Activated CD4-positive, CD25-positive, alpha-beta regulatory T cell treated with anti-CD3 and anti-CD28 coated beads, Interleukin-2, amount 50 U/mL, for 24 hours (primary cell): ENCODE results near the gene RMRP.
"Not testable (repeated sequence)": the region's sequence is repeated elsewhere in the genome, so short reads cannot be mapped to it uniquely, and the experiment has no call there.

Experiments
- ATAC-seq, 2 donors: fragments of 150-1000 bp; cut with Tn5 transposase; one replicate each; pipeline ENCODE4 v1.10.0; 2021; ENCODE audit warnings: mild to moderate bottlenecking in 1 of 2, moderate library complexity in 1 of 2

The RMRP gene

GRCh38 chr9:35640431-35640830 is 17.4 kb downstream of the RMRP start:
- ATAC-seq, result not testable (repeated sequence)

DNA sequence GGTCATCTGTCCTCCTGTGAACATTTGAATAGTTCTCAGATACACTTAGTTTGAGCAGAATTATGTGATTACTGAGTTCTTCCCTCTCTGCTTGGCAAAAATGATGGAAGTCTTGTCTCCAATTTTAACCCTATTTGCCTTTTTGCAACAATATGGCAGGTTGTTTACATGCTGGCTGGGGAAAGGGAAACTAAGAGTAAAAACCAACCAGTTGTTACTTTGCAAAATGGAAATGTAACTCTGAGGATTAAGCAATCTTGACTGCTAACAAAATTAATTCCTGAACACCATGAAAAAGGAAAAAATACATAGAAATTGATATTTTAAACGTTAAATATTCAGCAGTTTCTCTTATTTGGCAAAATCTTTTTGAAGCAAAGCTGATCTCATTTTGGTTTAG is 18.2 kb downstream of the RMRP start:
- ATAC-seq, result no peak

- ATAC-seq, result peak; percentile 58 to 70
Observed at GRCh38 chr9:35639225-35639624, 18.6 kb downstream of the RMRP start.

- not testable (repeated sequence) for ATAC-seq
Observed at GRCh38 chr9:35638751-35639150, 19.1 kb downstream of the RMRP start.

GRCh38 chr9:35637427-35637955 is 20.3 kb downstream of the RMRP start:
- ATAC-seq, result not testable (repeated sequence)

- not testable (repeated sequence) for ATAC-seq
Observed at GRCh38 chr9:35636877-35637246, 21.0 kb downstream of the RMRP start.

- no peak for ATAC-seq
Observed at GRCh38 chr9:35636135-35636876, 21.5 kb downstream of the RMRP start.

GRCh38 chr9:35635730-35636129 is 22.1 kb downstream of the RMRP start:
- no peak for ATAC-seq

DNA sequence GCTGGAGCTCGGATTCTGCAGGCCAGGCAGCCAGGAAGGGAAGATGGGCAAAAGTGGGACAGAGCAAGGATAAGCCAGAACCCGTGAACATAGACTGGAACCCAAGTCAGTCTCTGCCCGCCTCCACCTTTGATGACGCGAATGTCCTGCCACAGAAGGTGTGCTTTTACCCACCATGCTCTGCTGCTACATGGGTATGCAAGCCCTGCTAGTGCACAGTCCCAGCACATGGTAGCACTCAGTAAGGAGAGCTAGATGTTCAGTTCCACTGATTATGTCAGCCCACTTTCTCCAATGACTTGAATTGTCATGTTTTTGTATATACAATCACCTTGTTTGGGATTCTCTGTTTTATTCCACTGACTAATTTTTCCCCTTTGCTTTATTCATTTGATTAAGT is 28.2 kb downstream of the RMRP start:
- ATAC-seq, result no peak

DNA sequence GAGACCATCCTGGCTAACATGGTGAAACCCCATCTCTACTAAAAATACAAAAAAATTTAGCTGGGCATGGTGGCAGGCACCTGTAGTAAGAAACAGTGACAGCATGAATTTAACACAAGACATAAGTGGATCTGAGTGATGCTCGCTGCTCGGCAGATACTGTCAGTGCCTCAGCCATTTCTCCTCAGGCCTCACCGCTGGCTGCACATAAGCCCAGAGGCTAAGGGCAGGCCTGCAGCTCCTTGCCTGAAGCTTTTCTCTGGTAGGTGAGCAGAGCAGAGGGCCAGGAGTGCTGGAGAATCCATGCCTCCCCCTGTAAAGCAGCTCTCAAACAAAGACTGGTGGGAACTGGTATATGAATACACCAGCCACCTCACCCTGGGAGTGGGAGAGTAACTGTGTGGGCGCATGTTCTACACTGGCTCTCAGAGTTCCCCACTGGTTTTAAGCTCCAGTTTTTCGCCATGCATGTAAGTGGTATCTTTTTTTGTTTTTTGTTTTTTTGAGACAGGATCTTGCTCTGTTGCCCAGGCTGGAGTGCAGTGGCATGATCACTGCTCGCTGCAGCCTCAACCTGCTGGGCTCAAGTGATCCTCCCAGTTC is 29.3 kb downstream of the RMRP start:
- no peak for ATAC-seq

DNA sequence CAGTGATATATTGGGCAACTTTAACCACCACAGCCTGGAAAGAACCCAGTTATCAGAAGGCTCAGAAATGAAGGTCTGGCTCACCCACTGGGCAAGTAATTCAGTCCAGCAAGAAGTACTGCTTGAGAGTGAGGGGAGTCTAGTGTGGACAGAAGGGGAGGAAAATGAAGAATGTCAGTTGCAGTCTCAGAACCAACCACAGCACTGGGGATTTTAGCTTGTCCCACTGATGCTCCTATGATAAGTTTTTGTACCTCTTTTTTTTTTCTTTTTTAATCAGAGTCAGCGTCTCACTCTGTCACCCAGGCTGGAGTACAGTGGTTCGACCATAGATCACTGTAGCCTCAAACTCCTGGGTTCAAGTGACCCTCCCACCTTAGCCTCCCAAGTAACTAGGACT is 30.2 kb downstream of the RMRP start:
- ATAC-seq, result no peak

GRCh38 chr9:35619800-35620158 is 38.0 kb downstream of the RMRP start:
- peak; percentile 69 to 73 for ATAC-seq

DNA sequence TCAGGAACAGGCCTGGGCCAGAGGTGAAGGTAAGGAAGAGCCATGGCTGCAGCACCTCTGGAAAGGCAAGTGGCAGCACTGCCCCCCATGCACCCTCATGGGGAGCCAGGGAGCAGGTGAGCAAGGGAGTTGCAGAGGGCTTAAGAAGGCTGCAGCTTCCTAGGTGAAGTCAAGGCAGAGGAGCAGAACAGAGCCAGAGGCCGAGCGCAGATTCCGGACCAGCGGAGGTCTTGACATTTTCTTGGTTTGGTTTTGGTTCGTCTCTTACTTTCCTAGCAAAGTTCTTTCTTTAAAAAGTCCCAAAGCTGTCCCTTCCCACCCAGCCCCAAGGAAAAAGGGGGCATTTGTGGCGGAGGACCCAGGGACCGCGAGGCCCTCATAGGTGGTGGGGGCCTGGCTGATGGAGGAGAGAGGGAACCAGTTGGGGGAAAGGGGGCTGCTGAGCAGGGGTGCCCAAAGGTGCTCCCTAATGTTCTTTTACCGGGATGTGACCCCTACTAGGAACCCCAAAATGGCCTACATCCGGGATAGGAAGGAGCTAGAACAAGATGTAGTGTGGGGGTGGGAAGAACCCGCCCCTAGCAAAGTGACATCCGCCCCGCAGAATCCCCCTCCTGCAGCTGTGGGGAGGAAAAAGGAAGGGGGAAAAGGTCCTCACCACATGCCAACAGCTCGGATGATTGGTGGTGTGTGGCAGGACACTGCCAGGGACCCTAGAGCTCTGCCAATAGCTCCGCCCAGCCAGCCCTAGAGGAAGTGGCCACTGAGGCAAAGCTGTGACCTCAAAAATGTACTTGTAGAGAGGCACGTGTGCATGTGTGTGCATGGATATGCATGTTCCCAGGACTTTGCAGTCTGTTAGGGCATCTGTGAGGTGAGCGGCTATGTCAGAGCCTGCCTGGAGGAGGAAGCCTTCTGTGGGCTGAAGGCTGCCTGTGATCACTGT is 38.7 kb downstream of the RMRP start:
- ATAC-seq, result peak; percentile 58 to 61

- ATAC-seq, result no peak
Observed at GRCh38 chr9:35618325-35618727, 39.5 kb downstream of the RMRP start, which contains the start of gene CD72. Gene CD72, minus strand, starts transcription at chr9:35618413. Its CDS starts 110 bp downstream, at chr9:35618303.

DNA sequence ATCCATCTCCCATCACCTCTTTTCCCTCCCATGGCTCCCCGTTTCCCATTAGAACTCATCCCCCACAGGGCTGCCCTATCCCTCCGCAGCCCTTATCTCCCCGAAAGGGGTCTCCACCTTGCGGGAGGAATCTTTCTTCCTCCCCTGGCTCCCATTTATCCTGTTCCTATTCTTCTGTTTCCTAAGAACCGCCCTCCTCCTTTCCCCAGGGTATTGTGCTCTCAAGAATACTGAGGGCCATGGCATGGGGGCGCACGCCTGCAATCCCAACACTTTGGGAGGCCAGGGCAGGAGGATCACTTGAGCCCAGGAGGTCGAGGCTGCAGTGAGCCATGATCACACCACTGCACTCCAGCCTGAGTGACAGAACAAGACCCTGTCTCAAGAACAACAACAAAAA is 40.3 kb downstream of the RMRP start:
- no peak for ATAC-seq

DNA sequence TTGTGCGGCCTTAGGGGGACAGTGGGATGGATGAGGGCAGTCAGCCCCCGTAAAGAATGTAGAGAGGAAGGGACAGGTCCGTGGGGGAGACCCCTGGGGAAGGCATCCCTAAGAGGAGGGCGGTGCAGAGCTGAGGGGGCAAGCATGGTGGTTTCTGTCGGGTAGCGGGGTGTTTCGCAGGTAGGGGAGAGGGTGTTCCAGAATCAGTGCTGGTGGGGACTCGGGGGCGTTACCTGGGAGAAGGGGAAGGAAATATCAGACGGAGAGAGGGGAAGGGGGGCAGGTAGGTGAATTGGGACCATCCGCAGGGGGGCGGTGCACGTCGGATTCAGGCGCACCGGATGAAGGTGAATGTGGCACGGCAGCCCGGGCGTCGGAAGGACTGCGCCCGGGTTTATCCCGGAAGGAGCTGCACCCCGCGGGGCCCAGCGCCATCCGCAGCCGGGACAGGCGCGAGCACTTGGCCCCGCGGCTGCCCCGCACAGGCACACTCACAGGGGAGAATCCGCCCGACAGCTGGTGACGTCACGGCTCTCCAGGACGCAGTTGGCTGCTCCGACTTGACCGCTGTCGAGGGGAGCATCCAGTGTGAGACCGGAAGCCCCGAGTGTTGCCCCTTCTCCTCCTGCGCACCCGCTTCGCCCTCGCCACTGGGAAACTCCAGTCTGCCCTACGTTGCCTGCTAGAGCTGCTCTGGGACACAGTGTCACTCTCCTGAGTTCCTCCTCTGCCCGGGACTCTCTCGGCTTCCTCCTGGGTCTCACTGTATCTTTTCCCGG is 40.9 kb downstream of the RMRP start:
- peak; percentile 58 to 60 for ATAC-seq

DNA sequence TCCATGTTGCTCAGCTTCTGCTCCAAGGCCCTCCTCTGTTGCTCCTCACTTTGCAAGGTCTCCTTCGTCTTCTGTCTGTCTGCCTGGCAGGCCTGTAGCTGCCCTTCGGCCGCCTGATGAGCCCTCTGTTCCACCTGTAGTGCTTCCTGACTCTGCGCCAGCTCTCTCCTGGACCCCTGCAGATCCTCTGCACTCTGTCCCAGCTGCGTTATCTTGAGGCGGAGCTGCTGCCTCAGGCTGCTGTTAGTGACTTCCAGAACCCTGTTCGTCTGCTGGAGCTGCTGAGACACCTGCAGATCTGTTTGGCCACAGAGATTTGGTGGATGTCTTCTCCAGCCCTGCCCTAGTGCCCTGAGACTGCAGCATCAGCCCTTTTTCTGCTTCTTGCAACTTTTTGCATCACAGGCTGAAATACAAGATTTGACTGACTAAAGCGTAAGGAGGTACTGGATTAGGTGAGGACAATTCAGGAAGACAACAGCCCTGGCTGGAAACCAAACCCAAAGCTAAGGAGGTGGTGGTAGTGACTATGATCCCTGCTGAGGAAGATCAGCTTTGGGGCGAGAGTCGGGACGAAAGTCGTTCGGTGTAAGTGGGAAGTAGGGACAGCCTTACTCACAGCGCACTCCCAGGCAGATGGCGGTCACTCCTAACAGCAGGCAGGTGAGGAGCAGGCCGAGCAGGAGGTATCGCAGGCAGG is 41.7 kb downstream of the RMRP start:
- ATAC-seq, result no peak

GRCh38 chr9:35612843-35613242 is 45.0 kb downstream of the RMRP start:
- ATAC-seq, result no peak

GRCh38 chr9:35612066-35612465 is 45.8 kb downstream of the RMRP start:
- ATAC-seq, result not testable (repeated sequence)

DNA sequence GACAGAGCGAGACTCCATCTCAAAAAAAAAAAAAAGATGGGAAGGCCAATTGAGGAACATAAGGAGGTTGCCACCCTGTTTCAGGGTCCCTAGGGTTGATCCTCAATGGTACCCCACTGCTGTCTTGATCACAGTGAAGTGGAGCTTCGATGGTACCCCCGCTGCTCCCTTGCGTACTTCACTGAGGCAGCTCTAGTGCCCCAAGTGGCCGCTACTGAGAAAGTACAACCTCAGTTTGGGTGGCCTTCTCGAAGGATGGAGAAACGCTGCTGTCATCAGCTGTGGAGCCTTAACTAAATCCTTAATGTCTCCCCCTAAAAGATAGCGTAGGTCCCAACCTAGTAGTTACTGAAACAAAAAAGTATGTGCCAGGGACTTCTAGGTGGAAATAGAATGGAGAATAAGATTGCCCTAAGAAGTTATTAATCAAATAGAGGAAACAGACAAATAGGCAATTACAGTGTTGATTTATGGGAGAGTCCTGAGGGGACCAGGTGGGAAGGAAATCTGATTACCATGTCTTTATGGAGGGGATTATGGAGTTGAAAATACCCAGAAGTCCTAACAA is 46.5 kb downstream of the RMRP start:
- peak; percentile 84 to 89 for ATAC-seq

DNA sequence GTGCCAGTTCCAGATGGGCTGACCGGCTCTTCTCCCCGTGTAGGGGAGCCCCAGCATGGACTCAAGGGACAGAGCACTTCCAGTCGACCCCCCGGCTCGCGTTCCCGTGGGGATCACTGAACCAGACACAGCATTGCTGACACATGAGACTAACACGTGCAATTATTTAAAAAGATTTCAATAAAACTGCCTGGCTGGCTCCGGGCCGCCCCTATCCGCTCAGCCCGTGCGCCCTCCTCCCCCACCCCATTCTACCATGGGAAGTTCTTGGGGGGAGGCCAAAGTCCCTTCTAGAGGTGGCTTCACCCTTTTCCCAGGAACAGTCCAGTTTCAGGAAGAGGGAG is 48.0 kb downstream of the RMRP start:
- no peak for ATAC-seq
